Kidney epithelial cell (primary cell): ENCODE measurements around the gene OBP2B. TPM values are rescaled to one million over a fixed set of nuclear protein-coding genes. Genes with fewer than 3 reads are reported as not detected.

ENCODE experiments used
- DNase-seq: peaks from one replicate; pipeline ENCODE4 v3.0.0-alpha.2; 2010; ENCODE audit warnings: low read depth
- H3K27me3 ChIP-seq: 2 replicates; pipeline ENCODE4 v1.6.0; 2011; ENCODE audit warnings: low read length; ENCODE audit not compliant: control insufficient read depth, insufficient read depth
- H3K36me3 ChIP-seq: 2 replicates; pipeline ENCODE4 v1.5.1; 2011; ENCODE audit warnings: low read length; ENCODE audit not compliant: control insufficient read depth, insufficient read depth
- H3K4me3 ChIP-seq: 2 replicates; pipeline ENCODE4 v1.5.1; 2011; ENCODE audit warnings: low read depth, mild to moderate bottlenecking, control low read depth, low read length
- CTCF ChIP-seq: IDR thresholded peaks from 2 replicates; pipeline ENCODE4 v1.5.1; 2011; ENCODE audit warnings: mild to moderate bottlenecking, moderate library complexity, low read length, control low read depth, inconsistent platforms; ENCODE audit not compliant: insufficient read depth, poor library complexity, severe bottlenecking
- total RNA-seq: library from RNA; depleted of rRNA; stranded (reverse); fragments of >200 nt; gene quantifications from 2 replicates; pipeline ENCODE4 v1.2.3, GENCODE V29; 2015

Gene OBP2B
- total RNA-seq, 1 donor from 2014 or later, result not detected

DNA sequence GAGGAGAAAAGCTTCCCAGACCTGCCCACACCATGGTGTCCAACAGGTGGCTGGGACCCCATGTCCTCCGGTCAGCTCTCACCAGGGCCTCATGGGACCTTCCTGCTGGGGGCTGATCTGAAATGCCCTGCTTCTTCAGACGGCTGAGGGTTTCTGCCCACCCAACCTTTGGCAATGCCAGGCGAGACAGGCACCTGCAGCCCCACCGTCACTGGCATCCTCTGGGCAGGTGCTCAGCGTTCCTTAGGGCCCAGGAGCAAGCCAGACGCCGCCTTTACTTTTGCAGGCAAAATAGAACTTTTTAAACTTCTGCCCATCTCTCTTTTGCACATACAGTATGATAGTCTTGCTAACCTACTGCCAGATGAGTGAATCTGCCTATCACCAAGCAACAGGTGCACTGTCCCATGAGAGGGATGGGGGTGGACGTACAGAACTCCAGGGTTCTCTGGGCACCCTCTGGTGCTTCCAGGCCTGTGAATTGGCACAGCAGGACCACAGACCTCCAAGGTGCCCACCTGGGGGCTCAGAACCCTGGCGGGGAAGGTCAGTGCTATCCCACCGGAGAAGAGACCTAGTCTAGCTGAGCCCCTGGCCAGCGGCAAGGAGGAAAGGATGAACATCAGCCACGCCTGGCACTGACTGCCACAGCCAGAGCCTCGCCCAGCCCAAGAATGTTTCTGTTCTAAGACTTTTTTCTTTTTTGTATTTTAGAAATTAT is 7.5 kb downstream of the OBP2B start:
- Histone ChIP-seq H3K36me3 (no peaks in the 10 kb centered on the region), H3K4me3 (no peak overlapping the region), H3K27me3 (peaks cover 9% of the 10 kb centered on the region)
- no peak for TF ChIP-seq CTCF
- no peak for DNase-seq

DNA sequence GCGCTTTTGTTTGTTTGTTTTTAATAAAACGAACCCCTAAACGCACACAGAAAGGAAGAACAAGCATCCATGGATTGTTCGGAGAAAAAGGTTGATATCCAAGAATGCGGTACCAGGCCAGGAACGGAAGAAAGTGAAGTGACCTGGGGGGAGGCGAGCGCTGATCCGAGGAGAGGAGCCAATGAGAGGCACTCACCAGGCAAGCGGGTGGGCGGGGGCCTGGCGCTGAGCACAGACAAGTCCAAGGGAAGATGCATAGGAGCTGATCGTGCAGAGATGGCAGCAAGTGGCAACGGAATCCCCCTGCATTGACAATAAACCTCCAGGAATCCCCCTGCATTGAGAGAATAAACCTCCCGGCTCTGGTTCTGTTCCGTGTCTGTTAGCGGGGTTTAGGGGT is 8.4 kb downstream of the OBP2B start:
- Histone ChIP-seq H3K4me3 (no peak overlapping the region), H3K36me3 (no peaks in the 10 kb centered on the region), H3K27me3 (peaks cover 9% of the 10 kb centered on the region)
- no peak for TF ChIP-seq CTCF
- no peak for DNase-seq

DNA sequence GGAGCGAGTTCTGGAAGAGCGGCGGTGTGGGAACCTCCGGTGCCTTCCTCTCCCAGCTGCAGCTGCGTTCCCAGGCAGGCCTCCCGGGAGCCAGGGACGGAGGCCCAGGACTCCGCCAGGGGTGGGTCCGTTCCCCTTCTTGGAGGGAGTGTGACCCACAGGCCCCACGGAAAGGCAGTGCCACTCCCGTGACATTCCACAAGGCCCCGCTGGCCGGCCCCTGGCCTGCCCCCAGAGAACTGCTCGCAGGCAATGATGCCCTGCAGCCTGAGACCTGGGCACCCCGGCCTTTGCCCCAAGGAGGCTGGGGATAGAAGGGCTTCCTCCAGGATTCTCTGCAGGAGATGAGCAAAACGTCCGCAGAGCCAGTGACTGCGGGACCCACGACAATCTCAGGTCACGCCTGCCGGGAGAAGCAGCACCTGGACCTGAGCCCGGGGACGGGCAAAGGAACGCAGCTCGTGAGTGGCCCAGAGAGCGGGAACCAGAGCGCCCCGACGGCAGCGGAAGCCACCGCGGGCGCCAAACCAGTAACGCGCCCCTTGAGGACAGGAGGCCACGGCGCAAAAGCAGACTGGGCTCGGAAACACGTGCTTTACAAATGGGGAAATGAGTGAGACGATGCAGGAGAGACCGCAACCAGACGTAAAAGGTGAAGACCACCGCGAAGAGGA is 9.3 kb downstream of the OBP2B start:
- Histone ChIP-seq H3K4me3 (peak overlapping the region; percentile 29), H3K36me3 (no peaks in the 10 kb centered on the region), H3K27me3 (peaks cover 9% of the 10 kb centered on the region)
- peak; percentile 19 for TF ChIP-seq CTCF
- DNase-seq, result no peak

DNA sequence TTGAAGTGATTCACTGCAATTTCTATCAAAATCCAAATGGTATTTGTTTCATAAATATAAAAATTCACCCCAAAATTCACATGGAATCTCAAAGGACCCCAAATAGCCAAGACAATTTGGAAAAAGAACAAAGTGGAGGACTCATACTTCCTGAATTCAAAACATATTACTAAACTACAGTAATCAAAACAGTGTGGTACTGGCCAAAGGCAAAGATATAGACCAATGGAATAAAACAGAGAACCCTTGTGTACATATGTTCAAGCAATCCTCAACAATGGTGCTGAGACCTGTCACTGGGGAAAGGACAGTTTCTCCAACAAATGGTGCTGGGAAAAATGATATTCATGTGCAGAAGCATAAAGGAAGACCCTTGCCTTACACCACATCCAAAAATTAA is 14.0 kb downstream of the OBP2B start:
- no peak overlapping the region for H3K4me3 ChIP-seq
- DNase-seq, result no peak
- no peaks in the 10 kb centered on the region for H3K36me3 ChIP-seq
- TF ChIP-seq CTCF, result no peak
- H3K27me3 ChIP-seq, result peaks cover 6% of the 10 kb centered on the region

- Histone ChIP-seq H3K4me3 (no peak overlapping the region), H3K36me3 (no peaks in the 10 kb centered on the region), H3K27me3 (peaks cover 2% of the 10 kb centered on the region)
- no peak for DNase-seq
- no peak for TF ChIP-seq CTCF
Measured at GRCh38 chr9:133194597-133194996, 14.5 kb downstream of the OBP2B start.

DNA sequence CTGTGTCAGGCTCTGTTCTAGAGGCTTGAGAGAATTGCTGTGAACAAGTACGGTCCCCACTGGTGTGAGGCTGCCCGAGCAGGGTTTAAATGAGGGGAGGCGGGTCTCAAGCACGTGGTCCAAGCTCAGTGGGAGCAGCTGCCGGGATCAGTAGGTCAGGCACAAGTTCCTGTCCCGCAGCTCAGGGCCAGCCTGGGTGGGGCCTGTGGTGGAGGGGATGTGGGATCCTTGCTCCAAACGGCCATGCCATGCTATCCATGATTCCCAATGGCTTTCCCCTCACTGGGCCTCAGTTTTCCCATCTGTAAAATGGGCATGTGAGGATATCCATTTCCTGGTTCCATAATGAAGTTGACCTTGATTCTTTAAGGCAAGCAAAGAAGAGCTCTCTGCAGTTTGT is 17.1 kb downstream of the OBP2B start:
- no peak for TF ChIP-seq CTCF
- peaks cover 12% of the 10 kb centered on the region for H3K27me3 ChIP-seq
- DNase-seq, result no peak
- H3K4me3 ChIP-seq, result no peak overlapping the region
- H3K36me3 ChIP-seq, result no peaks in the 10 kb centered on the region
